NCI-H1436 treated with DMSO at 0.1 percent for 48 hours (cell line): ENCODE results near the gene SLC41A3.

Experiments
- DNase-seq: peaks from one replicate; lab custom pipeline; 2025; lab: John Stamatoyannopoulos, UW

The SLC41A3 gene

DNA sequence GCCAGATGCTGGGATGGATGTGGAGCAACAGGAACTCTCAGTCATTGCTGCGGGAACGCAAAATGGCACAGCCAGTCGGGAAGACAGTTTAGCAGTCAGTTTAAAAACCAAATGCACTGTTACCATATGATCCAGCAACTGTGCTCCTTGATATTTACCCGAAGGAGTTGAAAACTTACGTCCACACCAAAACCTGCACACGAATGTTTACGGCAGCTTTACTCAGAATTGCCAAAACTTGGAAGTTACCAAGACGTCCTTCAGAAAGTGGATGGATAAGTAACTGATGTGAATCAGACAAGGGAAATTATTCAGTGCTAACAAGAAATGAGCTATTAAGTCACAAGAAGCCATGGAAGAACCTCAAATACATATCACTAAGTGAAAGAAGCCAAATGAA lies 36.1 kb upstream of the SLC41A3 start:
- no peak for DNase-seq

DNA sequence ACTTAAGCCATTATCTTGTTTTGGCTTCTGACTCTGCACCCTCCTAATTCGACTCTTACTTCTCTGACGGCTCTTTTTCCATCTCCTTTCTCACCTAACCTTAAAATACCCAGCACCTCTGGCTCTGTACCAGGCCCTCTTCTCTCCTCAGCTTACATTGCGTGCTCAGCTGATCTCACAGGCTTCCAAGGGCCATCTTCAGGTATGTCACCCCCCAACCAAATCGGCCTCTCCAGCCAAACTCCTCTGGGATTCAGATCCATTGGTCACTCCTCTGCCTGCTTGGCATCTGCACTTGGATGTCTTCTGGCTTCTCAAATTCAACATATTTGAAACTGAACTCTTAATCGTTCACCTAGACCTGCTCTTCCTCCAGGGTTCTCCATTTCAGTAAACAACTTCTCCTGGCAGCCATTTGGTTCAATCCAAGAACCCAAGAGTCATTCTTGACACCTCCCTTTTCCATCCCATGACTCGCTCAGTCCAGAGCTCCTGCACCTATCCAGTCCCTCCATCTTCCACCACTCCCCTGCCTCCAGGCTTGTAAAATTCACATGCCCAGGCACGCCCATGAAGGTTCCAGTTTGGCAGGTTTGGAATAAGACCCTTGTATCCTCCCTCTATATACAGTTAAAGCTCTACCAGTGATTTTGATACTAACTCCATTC lies 35.2 kb upstream of the SLC41A3 start:
- no peak for DNase-seq

DNA sequence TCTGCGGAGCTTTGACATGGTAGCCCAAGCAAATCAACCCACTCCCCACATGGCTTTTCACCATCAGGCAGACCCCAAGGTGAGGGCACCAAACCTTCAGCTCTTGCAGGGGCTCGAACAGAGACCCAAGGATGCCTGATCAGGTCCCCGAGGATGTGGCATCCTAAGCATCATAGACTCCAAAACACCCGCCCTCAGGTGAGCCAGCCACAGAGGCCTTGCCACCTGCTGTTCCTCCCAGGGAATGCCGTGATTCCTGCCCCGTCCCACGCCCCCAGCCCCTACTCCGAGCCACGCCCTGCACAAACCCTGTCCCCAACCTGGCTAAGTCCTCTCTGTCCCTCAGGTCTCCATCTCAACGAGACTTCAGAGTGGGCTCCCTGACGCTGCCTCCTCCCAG lies 34.7 kb upstream of the SLC41A3 start:
- DNase-seq = no peak

DNA sequence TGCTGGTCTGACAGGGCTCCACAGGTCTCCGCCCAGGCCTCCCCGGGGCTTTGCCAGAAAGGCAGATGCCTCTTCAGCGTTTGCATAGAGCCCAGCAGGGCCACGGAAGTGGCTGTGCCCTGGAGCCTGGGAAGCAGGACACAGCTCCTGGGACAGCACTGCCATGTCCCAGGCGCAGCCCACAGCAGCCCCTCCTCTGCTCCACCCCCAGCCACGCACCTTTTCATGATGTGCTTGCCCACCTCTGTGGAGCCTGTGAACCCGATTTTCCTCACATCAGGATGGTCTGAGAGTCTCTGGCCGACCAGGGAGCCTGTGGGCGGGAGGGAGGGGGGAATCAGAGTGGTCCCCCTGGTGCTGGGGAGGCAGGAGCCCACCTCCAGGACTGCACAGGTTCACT lies 33.9 kb upstream of the SLC41A3 start:
- no peak for DNase-seq

DNA sequence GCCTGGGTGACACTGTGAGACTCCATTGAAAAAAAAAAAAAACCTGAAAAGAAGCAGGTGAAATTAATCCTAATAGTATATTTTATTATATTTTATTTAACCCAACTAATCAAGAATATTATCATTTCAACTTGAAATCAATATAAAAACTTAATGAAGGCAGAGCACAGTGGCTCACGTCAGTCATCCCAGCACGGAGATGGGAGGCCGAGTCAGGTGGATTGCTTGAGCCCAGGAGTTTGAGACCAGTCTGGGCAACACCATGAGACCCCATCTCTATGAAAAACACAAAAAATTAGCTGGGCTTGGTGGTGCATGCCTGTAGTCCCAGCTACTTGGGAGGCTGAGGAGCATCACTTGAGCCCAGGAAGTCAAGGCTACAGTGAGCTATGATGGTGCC lies 33.3 kb upstream of the SLC41A3 start:
- no peak for DNase-seq

DNA sequence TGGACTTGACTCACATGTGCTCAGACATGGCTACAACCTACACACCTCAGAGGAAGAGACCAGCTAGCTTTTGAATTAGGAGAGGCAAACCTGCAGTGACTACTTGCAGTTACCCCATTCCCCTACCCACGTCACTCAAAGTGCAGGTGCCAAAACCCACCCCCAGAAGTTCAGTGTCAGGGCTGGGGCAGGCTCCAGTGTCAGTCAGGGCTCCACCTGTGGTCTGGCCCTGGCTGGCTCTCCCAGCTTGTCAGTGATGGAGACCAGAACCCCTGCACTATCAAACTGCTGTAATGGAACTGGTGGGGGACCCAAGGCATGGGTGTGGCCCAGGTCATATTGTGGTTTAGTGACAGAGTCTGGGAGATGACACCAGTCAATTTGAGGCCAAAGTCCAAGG lies 32.6 kb upstream of the SLC41A3 start:
- DNase-seq = no peak

DNA sequence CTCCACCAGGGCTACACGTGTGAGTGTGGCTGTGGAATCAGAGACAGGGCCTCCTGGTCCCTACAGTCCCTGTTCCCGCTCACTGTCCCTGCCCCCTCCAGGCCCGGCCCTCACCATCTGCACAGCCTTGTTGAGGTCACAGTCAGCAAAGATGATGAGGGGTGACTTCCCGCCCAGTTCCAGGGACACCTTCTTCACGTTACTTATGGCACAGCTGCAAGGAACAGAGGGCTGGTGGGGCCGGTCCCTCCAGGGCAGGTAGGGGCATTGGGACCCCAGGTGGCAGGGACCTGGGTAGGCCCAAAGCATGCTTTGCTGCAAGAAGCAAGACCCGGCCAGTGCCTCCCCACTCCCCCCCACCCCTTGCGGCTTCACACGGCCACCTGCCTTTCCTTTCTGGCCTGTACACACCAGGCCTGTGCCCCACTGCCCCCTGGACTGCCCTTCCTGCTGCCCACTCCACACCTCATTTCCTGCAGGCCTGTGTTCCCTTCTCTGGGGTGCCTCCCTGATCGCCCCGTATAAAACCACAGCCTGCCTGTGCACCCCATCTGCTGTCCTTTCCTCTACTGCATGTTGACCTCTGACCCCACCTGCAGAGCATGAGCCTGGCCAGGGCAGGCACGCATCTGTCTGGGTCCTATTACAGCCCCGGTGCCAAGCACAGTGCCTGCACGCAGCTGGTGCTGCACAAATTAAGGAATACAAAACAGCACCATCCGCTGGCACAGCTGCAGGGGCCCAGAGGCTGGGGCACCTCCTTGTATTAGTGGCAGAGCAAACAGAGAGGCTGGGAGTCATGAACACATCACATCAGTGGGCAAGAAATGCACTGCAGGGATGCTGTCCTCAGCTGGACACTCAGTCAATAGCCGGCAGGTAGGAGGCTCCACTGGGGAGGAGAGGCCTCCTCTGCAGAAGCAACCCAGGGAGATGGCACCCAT lies 30.8 kb upstream of the SLC41A3 start:
- no peak for DNase-seq

DNA sequence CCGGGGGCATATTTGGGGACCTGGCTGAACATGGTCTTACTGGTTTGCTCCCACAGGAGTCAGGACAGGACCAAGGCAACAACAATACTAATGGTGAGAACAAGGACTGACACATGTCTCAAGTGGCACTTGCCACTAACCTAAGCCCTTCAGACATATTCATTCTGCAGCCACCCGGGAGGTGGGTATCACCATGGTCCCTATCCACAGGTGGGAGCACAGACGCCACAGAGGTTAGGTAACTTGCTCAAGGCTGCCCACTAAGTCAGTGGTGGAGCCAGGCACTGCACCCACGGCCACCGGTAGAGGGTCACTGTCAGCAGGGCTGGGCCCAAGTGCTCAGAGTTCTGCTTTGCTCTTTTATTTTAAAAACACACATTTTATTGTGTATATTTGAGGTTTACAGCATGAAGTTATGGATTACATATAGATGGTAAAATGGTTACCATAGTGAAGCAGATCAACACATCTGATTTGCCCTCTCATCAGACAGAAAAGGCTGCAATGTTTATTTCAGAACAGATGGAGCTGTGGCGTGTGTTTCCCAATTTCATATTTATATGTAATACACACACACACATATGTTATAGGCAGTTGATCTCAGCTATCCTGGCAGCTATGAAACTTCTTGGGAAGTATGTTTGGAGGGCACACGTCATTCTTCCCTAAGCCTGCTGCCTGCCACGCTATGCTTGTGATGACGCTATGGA lies 30.0 kb upstream of the SLC41A3 start:
- DNase-seq = no peak

DNA sequence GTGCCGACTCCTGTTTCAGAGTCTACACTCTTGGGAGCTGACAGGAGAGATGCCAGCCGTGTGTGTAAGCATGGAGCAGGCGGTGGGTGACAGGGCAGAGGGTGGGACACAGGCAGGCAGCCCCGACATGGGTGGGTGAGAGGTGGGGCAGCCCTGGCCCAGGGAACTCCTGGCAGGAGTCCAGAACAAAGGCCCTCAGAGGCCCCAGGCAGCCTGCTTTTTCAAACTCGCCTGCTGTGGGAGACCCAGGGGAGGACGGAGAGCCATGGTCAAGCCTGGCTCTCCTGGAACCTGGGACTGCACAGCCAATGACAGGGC lies 29.3 kb upstream of the SLC41A3 start:
- DNase-seq = no peak

DNA sequence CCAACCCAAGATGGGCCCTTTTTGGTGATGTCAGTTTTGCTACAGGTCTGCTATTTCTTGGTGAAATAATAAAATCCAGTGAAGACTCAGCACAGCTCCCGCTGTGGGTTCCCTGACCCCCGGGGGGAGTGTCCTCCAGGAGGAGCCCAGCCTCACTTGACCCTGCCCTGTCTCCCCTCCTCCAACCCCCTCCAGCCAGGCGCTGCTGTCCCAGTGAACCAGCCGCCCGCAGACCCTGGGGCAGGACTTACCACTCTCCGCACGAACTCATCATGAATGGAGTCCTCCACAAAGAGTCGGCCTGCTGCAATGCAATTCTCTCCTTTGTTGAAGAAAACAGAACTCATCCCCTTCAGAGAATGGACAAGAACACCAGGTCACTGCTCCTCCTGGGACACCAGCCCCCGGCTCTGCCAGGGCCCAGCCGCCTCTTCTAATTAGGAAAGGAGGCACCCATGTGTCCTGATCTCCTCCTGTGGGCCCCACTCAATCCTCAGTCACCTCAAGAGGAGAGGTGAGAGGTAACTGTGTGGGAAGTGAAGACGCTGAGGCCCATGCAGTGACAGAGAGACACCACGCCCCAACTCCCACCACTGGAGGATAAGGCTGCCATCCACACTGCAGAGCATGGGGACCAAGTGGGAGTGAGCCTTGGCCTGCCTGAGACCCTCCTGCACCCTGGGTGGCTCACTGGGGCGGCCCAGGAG lies 28.8 kb upstream of the SLC41A3 start:
- no peak for DNase-seq

DNA sequence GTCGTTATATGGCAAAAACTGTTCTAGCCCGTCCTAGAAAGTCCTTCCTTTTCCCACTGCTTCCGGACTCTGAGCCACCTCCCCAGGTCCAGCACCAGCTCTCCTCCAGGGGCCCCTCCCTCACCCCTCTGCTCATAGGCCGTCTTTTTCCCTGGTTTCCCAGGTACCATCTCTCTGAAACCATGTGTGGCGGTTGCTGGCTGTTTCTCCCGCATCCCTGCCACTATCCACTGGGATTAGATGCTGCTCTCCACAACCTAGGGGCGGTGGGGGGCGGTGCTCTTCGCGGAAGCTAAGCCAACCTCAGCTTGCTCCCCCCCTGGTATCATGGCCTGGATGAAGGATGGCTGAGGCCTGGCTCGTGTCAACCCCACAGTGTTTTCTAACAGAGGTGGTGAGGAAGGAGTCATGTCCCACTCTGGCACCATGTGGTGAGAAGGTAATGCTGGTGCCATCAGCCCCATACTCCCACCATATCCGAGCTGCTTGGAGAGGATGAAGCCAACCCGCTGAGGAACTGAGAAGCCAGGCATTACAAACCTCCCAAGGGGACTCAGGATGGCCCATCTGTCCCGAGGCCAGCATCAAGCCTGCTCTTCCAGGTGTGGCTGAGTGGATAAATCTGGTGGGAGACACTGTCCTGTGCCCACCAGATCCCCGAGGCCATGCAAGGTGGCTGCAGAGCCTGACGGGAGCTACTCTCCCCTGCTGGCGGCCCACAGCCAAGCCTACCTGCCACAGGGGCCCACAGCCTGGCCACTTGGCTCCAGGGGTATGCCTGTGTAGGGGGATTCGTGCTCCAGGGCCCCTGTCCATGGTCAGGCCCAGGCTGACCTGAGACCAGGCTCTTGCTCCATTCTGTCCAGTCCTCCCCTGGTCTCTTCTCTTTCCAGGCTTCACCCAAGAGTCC lies 27.9 kb upstream of the SLC41A3 start:
- DNase-seq = no peak

DNA sequence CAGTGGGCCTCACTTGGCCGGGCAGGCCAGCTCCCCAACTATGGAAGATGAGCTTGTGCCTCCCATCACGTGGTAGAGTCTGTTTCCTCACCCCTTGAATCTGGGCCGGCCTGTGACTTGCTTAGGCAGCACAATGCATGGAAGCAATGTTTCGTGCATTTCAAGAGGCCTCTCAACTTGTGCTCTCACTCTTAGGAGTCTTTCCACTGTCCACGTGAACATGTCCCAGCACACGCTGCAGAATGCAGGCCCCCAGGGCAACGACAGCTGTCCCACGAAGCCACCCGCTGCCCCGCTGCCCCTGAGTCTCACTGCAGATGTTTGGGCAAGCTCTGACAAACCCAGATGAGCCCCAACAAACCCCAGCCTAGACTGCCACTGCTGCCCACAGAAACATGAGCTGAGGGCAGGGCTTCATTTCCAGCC lies 27.2 kb upstream of the SLC41A3 start:
- DNase-seq = no peak

DNA sequence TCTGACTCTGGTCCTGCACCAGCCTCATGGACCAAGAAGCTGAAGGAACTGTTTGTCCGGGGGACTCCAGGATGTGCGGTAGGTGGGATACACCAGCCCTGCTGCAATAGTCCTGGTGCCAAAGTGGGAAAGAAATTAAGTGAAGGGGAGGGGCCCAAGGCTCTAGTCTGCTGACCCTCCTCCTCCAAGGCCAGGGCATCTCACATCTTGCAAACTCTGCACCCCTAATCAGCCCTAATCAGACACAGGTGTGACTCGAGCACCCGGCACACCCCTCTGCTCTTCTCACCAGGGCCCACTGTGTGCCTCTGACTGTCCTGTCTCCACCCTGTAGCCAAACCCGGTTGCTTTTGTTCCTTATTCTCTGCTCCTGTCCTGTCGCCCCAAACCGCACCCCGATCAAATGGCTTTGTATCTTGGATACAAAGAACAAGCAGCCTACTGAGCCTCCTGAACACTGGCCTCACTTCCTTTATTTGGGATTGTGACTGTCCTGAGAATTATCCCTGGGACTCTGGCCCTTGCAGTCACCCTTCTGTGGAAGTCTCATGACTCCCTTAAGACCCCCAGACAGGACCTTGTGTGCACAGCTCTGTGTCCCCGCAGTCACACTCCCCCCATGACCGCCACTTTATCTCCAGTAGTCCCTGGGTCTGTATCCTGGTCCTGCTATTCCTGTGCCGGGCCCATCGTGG lies 26.7 kb upstream of the SLC41A3 start:
- no peak for DNase-seq

DNA sequence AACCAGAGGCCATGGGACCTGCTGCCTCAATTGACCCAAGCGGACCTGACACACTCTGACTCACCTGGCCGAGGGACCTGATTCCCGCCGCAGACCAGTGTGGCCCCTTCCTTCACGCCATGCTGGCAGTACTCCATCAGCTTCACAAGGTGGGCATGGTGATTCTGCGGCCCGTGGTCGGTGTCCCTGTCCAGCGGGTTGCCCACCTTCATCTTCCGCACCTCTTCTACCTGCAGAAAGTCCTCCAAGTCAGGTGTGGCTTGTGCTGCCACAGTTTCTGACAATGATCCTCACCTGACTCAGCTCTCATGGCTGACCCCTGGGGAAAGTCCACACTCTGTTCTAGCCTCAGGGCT lies 25.9 kb upstream of the SLC41A3 start:
- DNase-seq = no peak

DNA sequence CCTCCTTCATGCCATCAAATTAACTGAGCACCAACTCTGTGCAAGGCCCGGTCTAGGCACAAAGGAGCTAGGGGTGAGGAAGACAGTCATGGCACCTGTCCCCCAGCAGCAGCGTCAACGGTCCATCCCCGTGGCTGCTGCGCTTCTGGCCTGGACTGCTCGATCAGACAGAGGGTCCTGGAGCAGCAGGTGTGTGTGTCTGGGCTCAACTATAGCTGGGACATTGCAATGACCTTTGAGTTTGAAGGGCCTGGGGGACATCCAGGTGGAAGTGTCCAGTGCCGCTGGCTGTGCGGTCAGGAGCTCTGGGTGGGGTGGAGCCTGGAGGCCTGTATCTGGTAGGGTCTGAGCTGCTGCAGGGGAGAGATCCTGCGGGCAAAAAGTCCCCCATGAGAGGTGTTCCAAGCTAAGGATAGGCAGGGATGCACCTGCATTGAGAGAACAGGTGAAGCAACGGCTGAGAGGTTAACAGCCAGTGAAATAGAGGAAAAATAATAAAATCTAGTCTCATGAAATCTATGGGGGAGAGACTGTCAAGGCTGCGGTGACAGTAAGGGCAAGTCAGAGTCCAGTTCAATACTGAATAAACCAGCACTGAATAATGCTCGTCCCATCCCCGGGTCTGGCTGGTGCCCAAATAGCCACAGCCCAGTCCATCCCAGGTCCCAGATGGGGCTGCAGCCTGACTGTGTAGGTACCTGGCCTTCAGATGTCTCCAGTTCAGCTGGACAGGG lies 25.4 kb upstream of the SLC41A3 start:
- no peak for DNase-seq

DNA sequence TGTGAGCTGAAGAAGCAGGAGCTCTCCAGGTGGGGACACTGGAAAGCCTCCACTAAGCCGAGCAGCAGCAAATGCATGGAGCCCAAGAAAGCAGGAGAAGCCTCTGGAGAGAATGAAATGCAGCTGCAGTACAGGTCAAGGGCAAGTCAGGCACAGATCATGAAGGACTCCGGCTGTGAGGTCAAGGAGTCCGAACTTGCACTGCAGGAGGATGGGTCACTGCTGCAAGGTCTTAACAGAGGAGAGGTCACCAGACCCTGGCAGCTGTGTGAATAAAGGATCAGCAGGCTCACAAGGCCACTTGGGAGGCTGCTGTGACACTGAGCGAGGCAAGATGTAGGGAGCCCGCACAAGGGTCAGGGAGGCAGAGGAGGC lies 24.7 kb upstream of the SLC41A3 start:
- DNase-seq = no peak

DNA sequence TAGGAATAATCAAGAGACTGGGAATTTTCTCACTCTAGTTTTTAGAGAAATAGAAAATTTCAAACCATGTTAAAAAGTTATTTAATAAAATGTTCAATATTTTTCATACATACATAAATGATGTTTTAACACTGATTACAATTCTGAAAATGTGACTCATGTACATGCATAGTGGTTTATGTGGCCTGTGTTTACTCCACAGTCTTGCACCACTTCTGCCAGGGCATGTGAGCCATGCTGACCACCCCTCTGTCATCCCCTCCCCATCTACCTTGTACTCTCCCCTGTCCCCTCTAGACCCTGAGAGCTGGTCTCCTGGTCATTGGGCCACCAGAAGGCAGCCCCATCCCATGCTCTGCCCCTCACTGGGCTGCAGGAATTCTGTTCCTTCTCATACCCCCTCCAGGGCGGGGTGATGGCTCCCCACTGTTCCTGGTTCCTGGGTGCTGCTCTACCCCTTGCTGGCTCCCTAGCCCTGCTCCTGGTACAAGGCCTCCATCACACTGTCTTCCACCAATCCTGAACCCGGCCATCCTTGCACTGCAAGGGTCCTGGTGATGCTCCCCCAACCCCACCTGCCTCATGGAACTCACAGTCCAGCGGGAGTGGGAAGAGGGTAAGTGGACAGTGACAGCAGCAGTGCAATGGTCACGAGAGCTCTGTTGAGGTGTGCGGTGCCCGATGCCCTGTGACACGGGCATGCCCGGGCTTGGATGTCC lies 24.2 kb upstream of the SLC41A3 start:
- DNase-seq = no peak

DNA sequence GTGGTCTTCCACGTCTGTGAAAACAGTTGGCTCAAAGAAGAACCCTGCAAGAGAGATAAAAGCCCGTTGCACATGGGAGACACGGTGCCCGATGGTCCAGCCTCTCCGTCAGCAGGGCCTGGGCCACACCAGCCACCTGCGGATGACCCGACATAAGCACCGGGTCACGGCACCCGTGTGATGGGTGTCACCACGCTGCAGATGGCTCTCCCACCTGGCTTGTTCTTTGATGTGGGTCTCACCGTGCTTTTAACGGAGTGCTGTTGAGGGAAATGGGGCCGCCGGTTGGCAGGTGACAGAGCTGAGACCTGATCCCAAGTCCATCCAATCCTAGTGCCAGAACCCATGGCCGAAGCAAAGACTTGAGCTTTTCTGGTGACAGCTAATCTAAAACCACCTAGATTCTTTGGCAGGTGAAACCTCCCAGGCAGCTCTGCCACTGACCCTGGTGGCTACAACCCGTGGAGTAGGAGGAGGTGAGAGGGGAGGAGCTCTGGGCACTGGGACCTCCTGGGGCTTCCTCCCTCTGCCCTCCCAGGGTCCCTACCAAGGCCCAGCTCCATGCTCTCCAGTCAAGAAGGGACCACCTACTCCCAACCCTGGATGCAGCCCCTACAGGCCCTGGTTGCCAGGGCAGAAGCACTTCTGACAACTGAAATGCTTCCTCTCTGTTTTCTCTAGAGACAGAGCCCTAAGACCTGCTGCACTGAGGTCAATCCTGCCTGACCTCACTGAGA lies 23.4 kb upstream of the SLC41A3 start:
- no peak for DNase-seq
